H9 (cell line): ENCODE results near the gene RGP1. TPM values are rescaled to one million over a fixed set of nuclear protein-coding genes. Genes with fewer than 3 reads are reported as not detected.

Experiments
- DNase-seq: peaks from one replicate; pipeline ENCODE4 v3.0.0-alpha.2; 2017
- H2AFZ ChIP-seq: one replicate; pipeline ENCODE4 v1.6.1; 2013; ENCODE audit warnings: mild to moderate bottlenecking, low read length, control low read depth, moderate library complexity
- H2AK5ac ChIP-seq: 2 replicates; pipeline ENCODE4 v1.6.1; 2013; ENCODE audit warnings: low read length, control low read depth, mixed read lengths; ENCODE audit not compliant: insufficient read length
- H2BK120ac ChIP-seq: one replicate; pipeline ENCODE4 v1.6.1; 2013; ENCODE audit warnings: low read depth, mild to moderate bottlenecking, low read length, control low read depth, inconsistent platforms; ENCODE audit not compliant: poor library complexity, severe bottlenecking
- H2BK12ac ChIP-seq: 2 replicates; pipeline ENCODE4 v1.6.1; 2013; ENCODE audit warnings: low read length, control low read depth, mixed read lengths, low read depth; ENCODE audit not compliant: insufficient read length
- H2BK15ac ChIP-seq: 2 replicates; pipeline ENCODE4 v1.6.1; 2013; ENCODE audit warnings: low read depth, low read length, control low read depth
- H2BK20ac ChIP-seq: one replicate; pipeline ENCODE4 v1.6.1; 2013; ENCODE audit warnings: low read depth, mild to moderate bottlenecking, low read length, control low read depth, inconsistent platforms; ENCODE audit not compliant: poor library complexity, severe bottlenecking
- H2BK5ac ChIP-seq: 2 replicates; pipeline ENCODE4 v1.6.1; 2013; ENCODE audit warnings: low read length, control low read depth, mixed read lengths; ENCODE audit not compliant: insufficient read length
- H3K14ac ChIP-seq: 2 replicates; pipeline ENCODE4 v1.6.1; 2013; ENCODE audit warnings: low read length, control low read depth; ENCODE audit not compliant: insufficient read depth
- H3K18ac ChIP-seq: 2 replicates; pipeline ENCODE4 v1.6.1; 2013; ENCODE audit warnings: low read depth, mild to moderate bottlenecking, mixed read lengths, low read length, control low read depth; ENCODE audit not compliant: insufficient read length
- H3K23ac ChIP-seq: 2 replicates; pipeline ENCODE4 v1.6.1; 2013; ENCODE audit warnings: low read length, control low read depth, mixed read lengths, low read depth; ENCODE audit not compliant: insufficient read length
- H3K23me2 ChIP-seq: 2 replicates; pipeline ENCODE4 v1.6.1; 2013; ENCODE audit warnings: low read depth, mild to moderate bottlenecking, mixed read lengths, low read length, control low read depth; ENCODE audit not compliant: insufficient read length, poor library complexity, severe bottlenecking
- H3K27ac ChIP-seq: 2 replicates; pipeline ENCODE4 v1.5.1; 2013; ENCODE audit warnings: low read length, control low read depth, mixed read lengths, low read depth; ENCODE audit not compliant: insufficient read length
- H3K27me3 ChIP-seq: 2 replicates; pipeline ENCODE4 v1.6.1; 2013; ENCODE audit warnings: low read length, control low read depth, inconsistent platforms; ENCODE audit not compliant: insufficient read depth
- H3K4ac ChIP-seq: 2 replicates; pipeline ENCODE4 v1.6.1; 2013; ENCODE audit warnings: low read depth, mild to moderate bottlenecking, control low read depth, inconsistent platforms, low read length, moderate library complexity
- H3K4me1 ChIP-seq: 2 replicates; pipeline ENCODE4 v1.6.1; 2013; ENCODE audit warnings: low read length, control low read depth, inconsistent platforms; ENCODE audit not compliant: insufficient read depth
- H3K4me2 ChIP-seq: 2 replicates; pipeline ENCODE4 v1.6.1; 2013; ENCODE audit warnings: low read length, control low read depth, mixed read lengths; ENCODE audit not compliant: insufficient read length, insufficient read depth
- H3K56ac ChIP-seq: 2 replicates; pipeline ENCODE4 v1.6.1; 2013; ENCODE audit warnings: low read depth, mild to moderate bottlenecking, mixed read lengths, low read length, control low read depth; ENCODE audit not compliant: insufficient read length
- H3K79me1 ChIP-seq: 2 replicates; pipeline ENCODE4 v1.6.1; 2013; ENCODE audit warnings: low read depth, mild to moderate bottlenecking, moderate library complexity, low read length, control low read depth, inconsistent platforms; ENCODE audit not compliant: insufficient read depth, poor library complexity, severe bottlenecking
- H3K79me2 ChIP-seq: 2 replicates; pipeline ENCODE4 v1.6.1; 2013; ENCODE audit warnings: low read length, control low read depth, inconsistent platforms; ENCODE audit not compliant: insufficient read depth
- H3K9ac ChIP-seq: 2 replicates; pipeline ENCODE4 v1.6.1; 2013; ENCODE audit warnings: low read length, control low read depth, mixed read lengths; ENCODE audit not compliant: insufficient read length; ENCODE audit errors: extremely low read depth
- H3K9me3 ChIP-seq: one replicate; pipeline ENCODE4 v1.6.1; 2013; ENCODE audit warnings: low read depth, low read length, inconsistent platforms; ENCODE audit not compliant: control insufficient read depth
- H3T11ph ChIP-seq: one replicate; pipeline ENCODE4 v1.6.1; 2013; ENCODE audit warnings: mild to moderate bottlenecking, low read length, control low read depth, inconsistent platforms
- H4K20me1 ChIP-seq: one replicate; pipeline ENCODE4 v1.6.1; 2013; ENCODE audit not compliant: control insufficient read depth, insufficient read length, insufficient read depth
- H4K5ac ChIP-seq: 2 replicates; pipeline ENCODE4 v1.6.1; 2013; ENCODE audit warnings: low read depth, mild to moderate bottlenecking, mixed read lengths, low read length, control low read depth; ENCODE audit not compliant: insufficient read length
- H4K8ac ChIP-seq: replicated peaks from 2 replicates; pipeline ENCODE4 v1.6.1; 2013; ENCODE audit warnings: low read length, control low read depth, mixed read lengths, low read depth; ENCODE audit not compliant: insufficient read length
- H4K91ac ChIP-seq: 2 replicates; pipeline ENCODE4 v1.6.1; 2013; ENCODE audit warnings: low read depth, mild to moderate bottlenecking, moderate library complexity, mixed read lengths, low read length, control low read depth; ENCODE audit not compliant: insufficient read length
- H3K27ac Mint-ChIP-seq, 3 experiments: 2 replicates in 2 of 3; 3 replicates in 1 of 3; pipeline ENCODE4 v1.8.0; 2020 to 2021; ENCODE audit warnings: mixed read lengths in 3 of 3, mild to moderate bottlenecking in 1 of 3, moderate library complexity in 1 of 3
- H3K27me3 Mint-ChIP-seq: 2 replicates; pipeline ENCODE4 v1.8.0; 2021; ENCODE audit warnings: low read depth, mild to moderate bottlenecking, moderate library complexity, mixed read lengths
- H3K36me3 Mint-ChIP-seq, 3 experiments: 2 replicates in 2 of 3; 3 replicates in 1 of 3; pipeline ENCODE4 v1.8.0; 2020 to 2021; ENCODE audit warnings: low read depth in 3 of 3, mixed read lengths in 3 of 3; ENCODE audit not compliant: insufficient read depth in 1 of 3
- H3K4me1 Mint-ChIP-seq, 2 experiments: 2 replicates each; pipeline ENCODE4 v1.8.0; 2020; ENCODE audit warnings: mixed read lengths in 2 of 2
- H3K4me3 Mint-ChIP-seq, 2 experiments: 2 replicates in 1 of 2; 3 replicates in 1 of 2; pipeline ENCODE4 v1.8.0; 2020 to 2021; ENCODE audit warnings: mild to moderate bottlenecking in 2 of 2, mixed read lengths in 2 of 2, moderate library complexity in 1 of 2
- H3K9me3 Mint-ChIP-seq, 2 experiments: 2 replicates in 1 of 2; 3 replicates in 1 of 2; pipeline ENCODE4 v1.8.0; 2020; ENCODE audit warnings: mild to moderate bottlenecking in 2 of 2, mixed read lengths in 2 of 2, moderate library complexity in 1 of 2
- WGBS: extraction: QIAGEN DNeasy Blood & Tissue Kit; methylation state at CpG from one replicate; pipeline ENCODE4 v1.1.7; 2013; ENCODE audit warnings: missing lambda C conversion rate, low lambda C conversion rate, mixed read lengths; ENCODE audit not compliant: insufficient read length; ENCODE audit errors: extremely low coverage; 5-methylcytosine and 5-hydroxymethylcytosine counted together
- total RNA-seq: library from RNA; stranded (reverse); gene quantifications from 2 replicates; pipeline ENCODE4 v1.2.1, GENCODE V29; 2021
- TF ChIP-seq, protein P1 (sequence below): fragments of 200-600 bp; sonication (generic); conservative IDR thresholded peaks from 3 replicates; pipeline ENCODE4 v1.8.0; 2021; ENCODE audit warnings: antibody characterized with exemption, mild to moderate bottlenecking

The RGP1 gene
- total RNA-seq, 1 experiment from 2014 or later: 25.7 TPM

DNA sequence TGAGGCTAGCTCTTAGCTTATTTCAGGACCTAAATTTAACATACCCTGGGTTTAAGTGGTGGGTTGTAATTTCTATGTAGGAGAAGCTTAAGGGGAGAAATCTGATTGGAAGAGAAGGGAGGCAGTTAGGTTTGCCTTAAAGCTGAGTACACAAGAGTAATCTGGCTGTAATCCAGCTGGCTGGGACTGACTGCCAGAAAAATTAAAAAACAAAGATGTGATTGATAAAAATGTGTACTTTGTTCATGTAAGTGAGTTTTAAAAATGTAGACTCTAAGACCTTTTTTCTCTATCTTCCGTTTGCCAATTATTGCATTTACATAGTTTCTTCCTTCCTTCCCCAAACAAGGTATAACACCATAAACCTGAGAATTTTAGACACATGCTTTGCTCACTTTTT lies 22.4 kb downstream of the RGP1 start:
- H2BK5ac ChIP-seq: no peak overlapping the region
- H3K79me1 ChIP-seq: no peaks in the 10 kb centered on the region
- H4K5ac ChIP-seq: no peak overlapping the region
- no peak for DNase-seq
- H3K4me3 Mint-ChIP-seq: no peak overlapping the region
- no peak overlapping the region for H2BK15ac ChIP-seq
- H3K36me3 Mint-ChIP-seq: no peaks in the 10 kb centered on the region
- no peak overlapping the region for H3T11ph ChIP-seq
- peaks cover 4% of the 10 kb centered on the region; the same call in 1 of the 2 replicates for H3K4me1 ChIP-seq
- H2AFZ ChIP-seq: no peak overlapping the region
- H3K9me3 Mint-ChIP-seq: no peaks in the 10 kb centered on the region
- no peak overlapping the region for H3K27ac Mint-ChIP-seq
- H3K18ac ChIP-seq: no peak overlapping the region
- H3K4ac ChIP-seq: no peak overlapping the region
- no peaks in the 10 kb centered on the region for H3K27me3 ChIP-seq
- TF ChIP-seq, protein P1, sequence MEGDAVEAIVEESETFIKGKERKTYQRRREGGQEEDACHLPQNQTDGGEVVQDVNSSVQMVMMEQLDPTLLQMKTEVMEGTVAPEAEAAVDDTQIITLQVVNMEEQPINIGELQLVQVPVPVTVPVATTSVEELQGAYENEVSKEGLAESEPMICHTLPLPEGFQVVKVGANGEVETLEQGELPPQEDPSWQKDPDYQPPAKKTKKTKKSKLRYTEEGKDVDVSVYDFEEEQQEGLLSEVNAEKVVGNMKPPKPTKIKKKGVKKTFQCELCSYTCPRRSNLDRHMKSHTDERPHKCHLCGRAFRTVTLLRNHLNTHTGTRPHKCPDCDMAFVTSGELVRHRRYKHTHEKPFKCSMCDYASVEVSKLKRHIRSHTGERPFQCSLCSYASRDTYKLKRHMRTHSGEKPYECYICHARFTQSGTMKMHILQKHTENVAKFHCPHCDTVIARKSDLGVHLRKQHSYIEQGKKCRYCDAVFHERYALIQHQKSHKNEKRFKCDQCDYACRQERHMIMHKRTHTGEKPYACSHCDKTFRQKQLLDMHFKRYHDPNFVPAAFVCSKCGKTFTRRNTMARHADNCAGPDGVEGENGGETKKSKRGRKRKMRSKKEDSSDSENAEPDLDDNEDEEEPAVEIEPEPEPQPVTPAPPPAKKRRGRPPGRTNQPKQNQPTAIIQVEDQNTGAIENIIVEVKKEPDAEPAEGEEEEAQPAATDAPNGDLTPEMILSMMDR: no peak
- H4K8ac ChIP-seq: no peak overlapping the region
- no peak overlapping the region for H4K91ac ChIP-seq
- H3K14ac ChIP-seq: no peak overlapping the region
- H4K20me1 ChIP-seq: no peaks in the 10 kb centered on the region
- H3K23me2 ChIP-seq: no peaks in the 10 kb centered on the region
- no CpG with 5 or more reads among the region's 1 CpG for WGBS
- H3K56ac ChIP-seq: no peak overlapping the region
- no peak overlapping the region for H2AK5ac ChIP-seq
- H3K27ac ChIP-seq: no peak overlapping the region
- no peak overlapping the region for H3K23ac ChIP-seq
- H3K9ac ChIP-seq: no peak overlapping the region
- H2BK12ac ChIP-seq: no peak overlapping the region
- no peak overlapping the region for H2BK120ac ChIP-seq
- H3K9me3 ChIP-seq: no peaks in the 10 kb centered on the region
- no peak overlapping the region for H3K4me2 ChIP-seq
- H3K27me3 Mint-ChIP-seq: no peaks in the 10 kb centered on the region
- no peaks in the 10 kb centered on the region for H3K79me2 ChIP-seq
- H2BK20ac ChIP-seq: no peak overlapping the region
- H3K4me1 Mint-ChIP-seq: peaks cover 15 to 19% of the 10 kb centered on the region in 2 experiments
